IMR-90 (cell line): ENCODE results near the gene ATP12A. TPM values are rescaled to one million over a fixed set of nuclear protein-coding genes. Genes with fewer than 3 reads are reported as not detected.

Source experiments
- ATAC-seq: fragments of 200-7000 bp; cut with Tn5 transposase; 2 replicates; pipeline ENCODE4 v1.9.1; 2020; ENCODE audit warnings: low read depth, mild to moderate bottlenecking, moderate library complexity
- BruUV-seq: library from RNA; stranded (reverse); fragments of 400-500 nt; replicated peaks from 2 replicates; lab custom pipeline; 2021; lab: Mats Ljungman, UMichigan
- CTCF ChIA-PET: fragments of 300-600 bp; formaldehyde crosslinking; extraction: SDS; loops from one replicate; lab custom pipeline; 2021; ENCODE audit warnings: antibody characterized with exemption; lab: Yijun Ruan, JAX
- POLR2A ChIA-PET: fragments of 300-600 bp; sonication (Branson Sonifier 250); formaldehyde crosslinking; loops from one replicate; lab custom pipeline; 2022; ENCODE audit warnings: antibody characterized with exemption; ENCODE audit not compliant: unreplicated experiment; lab: Charles Lee
- DNase-seq: peaks from one replicate; pipeline ENCODE4 v3.0.0; 2013
- H2AFZ ChIP-seq: replicated peaks from 2 replicates; pipeline ENCODE3; 2013; ENCODE audit warnings: low read length, mild to moderate bottlenecking; ENCODE audit not compliant: poor library complexity
- H2AK5ac ChIP-seq: 2 replicates; pipeline ENCODE4 v1.6.1; 2013; ENCODE audit warnings: low read depth, low read length, inconsistent platforms
- H2AK9ac ChIP-seq: replicated peaks from 2 replicates; pipeline ENCODE3; 2013; ENCODE audit warnings: mild to moderate bottlenecking, low read depth, low read length, moderate library complexity; ENCODE audit not compliant: poor library complexity
- H2BK120ac ChIP-seq: 2 replicates; pipeline ENCODE4 v1.6.1; 2013; ENCODE audit warnings: low read depth, low read length, inconsistent platforms
- H2BK15ac ChIP-seq: 3 replicates; pipeline ENCODE4 v1.6.1; 2013; ENCODE audit warnings: low read depth, low read length, inconsistent platforms
- H2BK20ac ChIP-seq: 2 replicates; pipeline ENCODE4 v1.6.1; 2013; ENCODE audit warnings: low read depth, mild to moderate bottlenecking, inconsistent platforms, low read length, moderate library complexity
- H2BK5ac ChIP-seq: 2 replicates; pipeline ENCODE4 v1.6.1; 2013; ENCODE audit warnings: mild to moderate bottlenecking, low read depth, low read length, inconsistent platforms; ENCODE audit not compliant: poor library complexity, severe bottlenecking
- H3K14ac ChIP-seq: replicated peaks from 2 replicates; pipeline ENCODE4 v1.6.1; 2013; ENCODE audit warnings: low read depth, low read length, inconsistent platforms
- H3K18ac ChIP-seq: 2 replicates; pipeline ENCODE4 v1.6.1; 2013; ENCODE audit warnings: low read depth, low read length, control low read depth
- H3K23ac ChIP-seq: 2 replicates; pipeline ENCODE4 v1.6.1; 2013; ENCODE audit warnings: low read depth, low read length, inconsistent platforms
- H3K27ac ChIP-seq: 2 replicates; pipeline ENCODE4 v1.5.1; 2013; ENCODE audit warnings: mild to moderate bottlenecking, control low read depth, low read length; ENCODE audit not compliant: insufficient read depth
- H3K27me3 ChIP-seq: 2 replicates; pipeline ENCODE4 v1.6.1; 2013; ENCODE audit warnings: low read length; ENCODE audit not compliant: control insufficient read depth, insufficient read depth
- H3K36me3 ChIP-seq: 2 replicates; pipeline ENCODE4 v1.6.1; 2013; ENCODE audit warnings: low read length, mixed read lengths; ENCODE audit not compliant: control insufficient read depth, insufficient read depth
- H3K4ac ChIP-seq: 2 replicates; pipeline ENCODE4 v1.6.1; 2013; ENCODE audit warnings: low read depth, low read length, inconsistent platforms
- H3K4me1 ChIP-seq: 2 replicates; pipeline ENCODE4 v1.6.1; 2013; ENCODE audit warnings: low read length, mixed read lengths; ENCODE audit not compliant: control insufficient read depth, insufficient read depth
- H3K4me2 ChIP-seq: 2 replicates; pipeline ENCODE4 v1.6.1; 2013; ENCODE audit warnings: low read depth, mild to moderate bottlenecking, control low read depth, low read length, moderate library complexity
- H3K4me3 ChIP-seq: 2 replicates; pipeline ENCODE4 v1.5.1; 2013; ENCODE audit warnings: low read depth, mild to moderate bottlenecking, control low read depth, low read length, moderate library complexity; ENCODE audit not compliant: insufficient read depth
- H3K56ac ChIP-seq: 2 replicates; pipeline ENCODE4 v1.6.1; 2013; ENCODE audit warnings: low read length, inconsistent platforms; ENCODE audit not compliant: insufficient read depth; ENCODE audit errors: extremely low read depth
- H3K79me1 ChIP-seq, 2 experiments: 2 replicates each; pipeline ENCODE4 v1.6.1; 2013; ENCODE audit warnings: low read length in 2 of 2, inconsistent platforms in 1 of 2, low read depth in 1 of 2
- H3K9ac ChIP-seq: 2 replicates; pipeline ENCODE4 v1.6.1; 2013; ENCODE audit warnings: low read depth, low read length, control low read depth
- H3K9me1 ChIP-seq: 2 replicates; pipeline ENCODE4 v1.6.1; 2013; ENCODE audit warnings: low read length, inconsistent platforms; ENCODE audit not compliant: insufficient read depth
- H3K9me3 ChIP-seq: 2 replicates; pipeline ENCODE4 v1.6.1; 2013; ENCODE audit warnings: low read length; ENCODE audit not compliant: control insufficient read depth, insufficient read depth
- H4K20me1 ChIP-seq: 2 replicates; pipeline ENCODE4 v1.6.1; 2013; ENCODE audit warnings: low read length, inconsistent platforms; ENCODE audit not compliant: insufficient read depth
- H4K5ac ChIP-seq: 2 replicates; pipeline ENCODE4 v1.6.1; 2013; ENCODE audit warnings: mild to moderate bottlenecking, low read depth, low read length, control low read depth
- H4K8ac ChIP-seq, 2 experiments: 2 replicates each; pipeline ENCODE4 v1.6.1; 2013; ENCODE audit warnings: low read depth in 2 of 2, low read length in 2 of 2, control low read depth in 1 of 2, inconsistent platforms in 1 of 2
- H4K91ac ChIP-seq: 2 replicates; pipeline ENCODE4 v1.6.1; 2013; ENCODE audit warnings: low read depth, low read length, inconsistent platforms; ENCODE audit not compliant: insufficient read depth
- CHD1 ChIP-seq: IDR thresholded peaks from 2 replicates; pipeline ENCODE4 v1.6.1; 2012; ENCODE audit warnings: low read depth, low read length, improper control_type of control experiment
- MAFK ChIP-seq: IDR thresholded peaks from 2 replicates; pipeline ENCODE4 v1.6.1; 2012; ENCODE audit warnings: low read depth, low read length, improper control_type of control experiment
- MAZ ChIP-seq: IDR thresholded peaks from 2 replicates; pipeline ENCODE4 v1.6.1; 2012; ENCODE audit warnings: low read depth, mild to moderate bottlenecking, low read length, improper control_type of control experiment, moderate library complexity, borderline replicate concordance
- RAD21 ChIP-seq: IDR thresholded peaks from 2 replicates; pipeline ENCODE4 v1.6.1; 2012; ENCODE audit warnings: low read length, improper control_type of control experiment
- RCOR1 ChIP-seq: IDR thresholded peaks from 2 replicates; pipeline ENCODE4 v1.6.1; 2012; ENCODE audit warnings: mild to moderate bottlenecking, low read length, improper control_type of control experiment; ENCODE audit not compliant: insufficient replicate concordance
- SMC3 ChIP-seq: fragments of 150-350 bp; IDR thresholded peaks from 2 replicates; pipeline ENCODE4 v1.6.1; 2016; ENCODE audit warnings: low read depth, mild to moderate bottlenecking, antibody characterized with exemption, low read length, moderate library complexity
- WGBS, 2 experiments: methylation state at CpG; one replicate each; pipeline versions ENCODE4 v1.1.5 to v1.1.7; 2013; ENCODE audit warnings: missing lambda C conversion rate in 2 of 2; ENCODE audit not compliant: insufficient read length in 1 of 2; ENCODE audit errors: extremely low coverage in 2 of 2; 5-methylcytosine and 5-hydroxymethylcytosine counted together
- dilution Hi-C: fragments of 300-500 bp; cut with HindIII; formaldehyde crosslinking; loops from one replicate; pipeline ENCODE4 v1.14.3; 2018; ENCODE audit warnings: low sequenced_read_pairs; ENCODE audit not compliant: unreplicated experiment
- in situ Hi-C: fragments of 300-500 bp; cut with MboI; formaldehyde crosslinking; loops from 3 replicates; pipeline ENCODE4 v1.14.3; 2019; ENCODE audit warnings: low sequenced_read_pairs, inconsistent platforms, mixed read lengths
- intact Hi-C: fragments of 100-400 bp; cut with micrococcal nuclease; formaldehyde crosslinking; loops from 2 replicates; pipeline ENCODE4 v1.10.0; 2022
- polyA plus RNA-seq, 3 experiments: library from polyadenylated mRNA; depleted of rRNA; stranded (reverse); fragments of >200 nt; gene quantifications; 2 replicates each; pipeline ENCODE4 v1.2.3, GENCODE V29; 2012; ENCODE audit warnings: low replicate concordance in 1 of 3
- total RNA-seq: library from RNA; depleted of rRNA; stranded (reverse); fragments of >200 nt; gene quantifications from 2 replicates; pipeline ENCODE4 v1.2.3, GENCODE V29; 2012

Gene ATP12A
- total and polyA plus RNA-seq, 2 of the 4 experiments (the other 2 are of a cell fraction), result not detected

- no peak overlapping the region for H2BK20ac ChIP-seq
- intact Hi-C loops, result no loop called here
- H3K36me3 ChIP-seq, result no peaks in the 10 kb centered on the region
- H3K9ac ChIP-seq, result no peak overlapping the region
- no peak overlapping the region for H4K8ac ChIP-seq
- H3K23ac ChIP-seq, result no peak overlapping the region
- H2AFZ ChIP-seq, result no peak overlapping the region
- ChIA-PET POLR2A (no interaction called here), CTCF (no interaction called here)
- H2AK5ac ChIP-seq, result no peak overlapping the region
- no peak overlapping the region for H3K18ac ChIP-seq
- no peak overlapping the region for H3K14ac ChIP-seq
- H3K79me1 ChIP-seq, result no peaks in the 10 kb centered on the region
- dilution Hi-C loops, result no loop called here
- H4K5ac ChIP-seq, result no peak overlapping the region
- H2BK5ac ChIP-seq, result no peak overlapping the region
- no peak overlapping the region for H2BK120ac ChIP-seq
- H3K56ac ChIP-seq, result no peak overlapping the region
- H4K20me1 ChIP-seq, result no peaks in the 10 kb centered on the region
- no peaks in the 10 kb centered on the region for H3K4me1 ChIP-seq
- no peak overlapping the region for H2BK15ac ChIP-seq
- H4K91ac ChIP-seq, result no peak overlapping the region
- H2AK9ac ChIP-seq, result no peak overlapping the region
- H3K27ac ChIP-seq, result no peak overlapping the region
- H3K9me3 ChIP-seq, result no peaks in the 10 kb centered on the region
- no peaks in the 10 kb centered on the region for H3K9me1 ChIP-seq
- BruUV-seq, result no TSS peak
- H3K4me3 ChIP-seq, result no peak overlapping the region
- TF ChIP-seq CHD1, result no peak
- TF ChIP-seq MAZ, result no peak
- no peak for TF ChIP-seq RAD21
- TF ChIP-seq MAFK, result no peak
- no peak for TF ChIP-seq RCOR1
- no peak for TF ChIP-seq SMC3
- 80% methylated on average over 1 of the region's 11 CpGs; no CpG with 5 or more reads in 1 of the 2 experiments for WGBS, 2 experiments
- in situ Hi-C loops, result no loop called here
- no peak overlapping the region for H3K4me2 ChIP-seq
- H3K27me3 ChIP-seq, result peaks cover 23% of the 10 kb centered on the region
- no peak for ATAC-seq
- no peak for DNase-seq
- H3K4ac ChIP-seq, result no peak overlapping the region
Observed at GRCh38 chr13:24688950-24689349, 8.7 kb downstream of the ATP12A start.
